Karpas-422 (cell line): ENCODE data around the gene TRAPPC2L. TPM values are rescaled to one million over a fixed set of nuclear protein-coding genes. Genes with fewer than 3 reads are reported as not detected.

Experiments
- DNase-seq: peaks from one replicate; pipeline ENCODE4 v3.0.0-alpha.2; 2015
- H2AFZ ChIP-seq: fragments of 200-600 bp; sonication (generic); 2 replicates; pipeline ENCODE4 v1.6.1; 2014; ENCODE audit warnings: antibody characterized with exemption, low read length, mixed read lengths
- H3K27ac ChIP-seq: fragments of 200-600 bp; sonication (generic); 2 replicates; pipeline ENCODE4 v1.5.1; 2014; ENCODE audit warnings: mild to moderate bottlenecking, low read length, moderate library complexity
- H3K27me3 ChIP-seq: fragments of 200-600 bp; sonication (generic); 2 replicates; pipeline ENCODE4 v1.6.1; 2014; ENCODE audit warnings: low read length, mixed read lengths
- H3K36me3 ChIP-seq: fragments of 200-600 bp; sonication (generic); 2 replicates; pipeline ENCODE4 v1.6.1; 2014; ENCODE audit warnings: low read length, mixed read lengths; ENCODE audit not compliant: insufficient read depth
- H3K4me1 ChIP-seq: fragments of 200-600 bp; sonication (generic); 2 replicates; pipeline ENCODE4 v1.6.1; 2014; ENCODE audit warnings: mild to moderate bottlenecking, low read length, mixed read lengths
- H3K4me2 ChIP-seq: fragments of 200-600 bp; sonication (generic); 2 replicates; pipeline ENCODE4 v1.6.1; 2014; ENCODE audit warnings: low read length, low read depth, mild to moderate bottlenecking; ENCODE audit not compliant: poor library complexity, severe bottlenecking
- H3K4me3 ChIP-seq: fragments of 200-600 bp; sonication (generic); 2 replicates; pipeline ENCODE4 v1.5.1; 2014; ENCODE audit warnings: mild to moderate bottlenecking, antibody characterized with exemption, low read length, mixed read lengths
- H3K79me2 ChIP-seq: fragments of 200-600 bp; sonication (generic); 2 replicates; pipeline ENCODE4 v1.6.1; 2014; ENCODE audit warnings: mild to moderate bottlenecking, low read length, mixed read lengths
- H3K9ac ChIP-seq: fragments of 200-600 bp; sonication (generic); 2 replicates; pipeline ENCODE4 v1.6.0; 2014; ENCODE audit warnings: low read length
- H3K9me2 ChIP-seq: fragments of 200-600 bp; sonication (generic), shearing (Covaris generic); replicated peaks from 2 replicates; pipeline ENCODE4 v1.6.0; 2014; ENCODE audit warnings: mild to moderate bottlenecking, low read length, moderate library complexity; ENCODE audit not compliant: insufficient read depth
- H3K9me3 ChIP-seq: fragments of 300-700, 200-600 bp; sonication (generic); 2 replicates; pipeline ENCODE4 v1.6.1; 2014; ENCODE audit warnings: low read length, mixed read lengths
- H4K20me1 ChIP-seq: fragments of 200-600 bp; sonication (generic); 2 replicates; pipeline ENCODE4 v1.6.1; 2014; ENCODE audit warnings: mild to moderate bottlenecking, antibody characterized with exemption, low read length, low read depth; ENCODE audit not compliant: insufficient read depth
- total RNA-seq: library from RNA; depleted of rRNA; stranded (reverse); fragments of >200 nt; shearing (Covaris generic); gene quantifications from 2 replicates; pipeline ENCODE4 v1.2.3, GENCODE V29; 2014; ENCODE audit warnings: low replicate concordance

The TRAPPC2L gene
- total RNA-seq, 1 experiment from 2014 or later, result 84.6 TPM

DNA sequence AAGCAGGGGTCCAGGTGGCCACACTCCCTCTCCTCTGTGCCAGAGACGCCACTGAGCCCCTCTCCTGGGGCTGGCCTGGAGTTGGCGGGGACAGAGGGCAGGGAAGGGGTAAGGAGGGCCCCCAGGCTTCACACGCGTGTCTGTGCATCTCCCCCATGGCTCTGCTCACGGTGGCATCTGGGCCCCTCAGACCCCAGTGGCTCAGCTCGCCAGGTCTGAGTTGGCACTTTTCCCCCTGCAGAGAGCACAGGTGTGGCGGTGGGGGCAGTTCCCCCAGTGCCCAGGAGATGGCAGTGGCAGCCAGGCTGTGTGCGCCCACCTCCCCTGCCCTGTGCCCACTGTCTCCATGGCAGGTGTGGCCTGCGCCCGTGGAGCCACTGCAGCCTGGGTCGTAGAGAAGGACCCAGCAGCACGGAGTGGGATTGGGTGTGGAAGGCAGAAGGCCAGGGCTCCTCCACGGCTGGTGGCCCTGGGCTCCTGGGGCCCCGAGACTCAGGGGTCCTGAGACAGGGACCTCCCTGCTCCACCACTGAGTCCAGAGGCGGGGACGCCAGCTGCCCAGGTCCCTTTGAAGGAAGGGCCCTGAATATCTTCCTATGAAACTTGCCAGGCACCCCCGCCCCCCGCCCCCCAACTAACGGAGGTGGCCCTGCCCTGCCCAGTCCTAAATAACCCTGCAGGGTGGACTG is 40.9 kb upstream of the TRAPPC2L start:
- peaks cover 3% of the 10 kb centered on the region for H3K9me3 ChIP-seq
- no peak overlapping the region for H2AFZ ChIP-seq
- no peak overlapping the region for H3K4me3 ChIP-seq

GRCh38 chr16:88816736-88817535 is 40.0 kb upstream of the TRAPPC2L start:
- Histone ChIP-seq H3K27ac (no peak overlapping the region), H3K79me2 (no peaks in the 10 kb centered on the region), H3K9ac (no peak overlapping the region), H3K4me2 (no peak overlapping the region), H3K4me3 (no peak overlapping the region), H3K9me2 (no peaks in the 10 kb centered on the region), H3K4me1 (peaks cover 2% of the 10 kb centered on the region), H2AFZ (no peak overlapping the region), H4K20me1 (0 out of 2 replicates have a peak, but pooled peaks cover 11% of the 10 kb centered on the region), H3K36me3 (no peaks in the 10 kb centered on the region), H3K27me3 (no peaks in the 10 kb centered on the region), H3K9me3 (peaks cover 3% of the 10 kb centered on the region)
- DNase-seq, result no peak

More for the DNA sequence above, 40.9 kb upstream of the TRAPPC2L start:
- Histone ChIP-seq H4K20me1 (0 out of 2 replicates have a peak, but pooled peaks cover 11% of the 10 kb centered on the region), H3K36me3 (no peaks in the 10 kb centered on the region), H3K9me2 (no peaks in the 10 kb centered on the region), H3K79me2 (peaks cover under 1% of the 10 kb centered on the region; the same call in 1 of the 2 replicates), H3K27me3 (no peaks in the 10 kb centered on the region), H3K4me2 (no peak overlapping the region), H3K27ac (no peak overlapping the region), H3K9ac (no peak overlapping the region), H3K4me1 (peaks cover 6% of the 10 kb centered on the region)
- DNase-seq, result peak; percentile 88

DNA sequence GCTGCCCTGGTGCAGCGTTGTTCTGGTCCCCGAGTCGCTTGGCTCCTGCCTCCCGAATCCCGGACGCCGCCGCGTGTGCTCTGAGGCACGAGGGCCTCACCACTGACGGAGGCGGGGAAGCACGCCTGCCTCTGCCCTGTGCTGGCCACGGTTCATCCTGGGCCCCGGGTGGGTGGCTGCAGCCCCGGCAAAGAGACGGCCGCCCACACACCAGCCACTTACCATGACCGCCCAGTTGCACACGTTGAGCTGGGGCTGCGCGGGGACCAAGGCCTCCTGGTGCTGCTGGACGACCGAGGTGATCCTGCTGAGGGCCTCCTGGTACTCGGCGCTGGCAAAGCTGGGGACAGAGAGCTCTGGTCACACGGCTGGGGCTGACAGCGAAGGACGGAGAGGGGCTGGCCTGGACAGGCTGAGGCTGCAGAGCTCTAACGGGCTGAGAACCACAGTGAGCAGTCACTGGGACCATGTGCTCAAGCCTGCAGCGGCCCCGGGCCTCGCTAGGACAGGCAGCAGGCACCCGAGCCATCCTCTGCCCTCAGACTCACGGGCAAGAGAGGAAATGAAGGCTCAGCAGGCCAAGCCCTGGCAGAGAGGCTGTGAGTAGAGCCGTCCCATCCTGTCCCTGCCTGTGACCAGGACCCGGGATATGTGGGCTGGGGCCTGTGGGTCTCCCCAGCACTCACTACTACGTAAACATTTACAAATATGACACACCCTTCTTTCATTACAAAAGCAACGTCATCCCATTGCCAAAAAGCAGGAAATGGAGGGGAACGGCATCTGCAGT is 38.9 kb upstream of the TRAPPC2L start:
- Histone ChIP-seq H3K4me2 (no peak overlapping the region), H3K27ac (no peak overlapping the region), H3K9me3 (no peaks in the 10 kb centered on the region), H3K79me2 (no peaks in the 10 kb centered on the region), H3K4me1 (no peaks in the 10 kb centered on the region), H3K27me3 (no peaks in the 10 kb centered on the region), H3K36me3 (no peaks in the 10 kb centered on the region), H3K9me2 (no peaks in the 10 kb centered on the region), H3K4me3 (no peak overlapping the region), H3K9ac (no peak overlapping the region), H2AFZ (no peak overlapping the region), H4K20me1 (0 out of 2 replicates have a peak, but pooled peaks cover 6% of the 10 kb centered on the region)
- DNase-seq, result no peak

DNA sequence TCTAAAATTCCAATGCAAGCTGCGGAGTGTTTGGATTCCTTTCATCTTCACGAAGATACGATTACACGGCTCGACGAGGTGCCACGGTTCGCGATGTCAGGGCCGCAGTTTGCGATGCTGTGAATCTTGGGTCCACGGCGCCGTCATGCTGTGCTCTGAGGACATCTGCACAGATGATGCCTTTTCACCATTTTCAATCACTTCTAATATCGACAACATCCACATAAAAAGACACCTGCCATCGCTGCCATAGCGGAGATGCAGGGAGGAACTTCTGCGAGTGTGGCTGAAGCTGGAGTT is 38.4 kb upstream of the TRAPPC2L start:
- DNase-seq, result no peak
- Histone ChIP-seq H3K27ac (no peak overlapping the region), H3K4me3 (no peak overlapping the region), H3K4me2 (no peak overlapping the region), H3K9me2 (no peaks in the 10 kb centered on the region), H3K9ac (no peak overlapping the region), H4K20me1 (0 out of 2 replicates have a peak, but pooled peaks cover 6% of the 10 kb centered on the region), H3K9me3 (no peaks in the 10 kb centered on the region), H3K36me3 (no peaks in the 10 kb centered on the region), H2AFZ (no peak overlapping the region), H3K4me1 (no peaks in the 10 kb centered on the region), H3K27me3 (no peaks in the 10 kb centered on the region), H3K79me2 (no peaks in the 10 kb centered on the region)

- Histone ChIP-seq H3K27ac (no peak overlapping the region), H3K36me3 (no peaks in the 10 kb centered on the region), H3K79me2 (no peaks in the 10 kb centered on the region), H3K4me2 (no peak overlapping the region), H4K20me1 (no peaks in the 10 kb centered on the region), H3K4me1 (no peaks in the 10 kb centered on the region), H3K9ac (no peak overlapping the region), H3K9me2 (no peaks in the 10 kb centered on the region), H3K27me3 (no peaks in the 10 kb centered on the region), H3K9me3 (no peaks in the 10 kb centered on the region), H2AFZ (no peak overlapping the region), H3K4me3 (no peak overlapping the region)
- no peak for DNase-seq
Measured at GRCh38 chr16:88819126-88819525, 37.8 kb upstream of the TRAPPC2L start.

DNA sequence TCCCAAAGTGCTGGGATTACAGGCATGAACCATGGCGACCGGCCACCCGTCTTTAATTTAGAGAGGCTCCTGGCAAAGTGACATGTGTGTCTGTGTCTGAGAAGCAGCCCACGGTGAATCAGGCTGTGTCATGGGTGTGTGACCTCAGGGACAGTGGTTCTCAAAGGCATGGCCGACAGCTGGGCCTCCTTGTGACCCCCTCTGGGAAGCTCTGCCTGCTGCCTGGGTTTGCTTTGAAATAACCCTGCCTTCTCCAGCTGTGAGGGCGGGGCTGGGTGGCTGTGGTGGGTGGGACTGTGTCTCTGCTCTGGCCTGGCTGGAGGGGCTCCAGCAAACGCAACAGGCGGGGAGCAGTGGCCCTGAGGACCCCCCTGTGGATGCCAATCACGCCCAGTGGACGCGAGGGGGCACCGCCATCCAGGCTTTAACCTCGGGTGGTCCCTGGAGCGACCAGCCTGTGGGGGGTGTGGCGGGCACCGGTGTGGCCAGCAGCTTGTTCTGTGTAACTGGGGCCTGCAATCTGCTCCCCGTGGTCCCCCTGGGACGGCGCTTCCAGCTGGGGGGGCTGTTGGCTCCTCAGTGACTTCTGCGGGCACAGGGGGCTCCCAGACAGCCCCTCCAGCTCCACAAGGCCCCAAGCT is 36.4 kb upstream of the TRAPPC2L start:
- DNase-seq, result no peak
- H3K79me2 ChIP-seq, result no peaks in the 10 kb centered on the region
- no peak overlapping the region for H2AFZ ChIP-seq
- no peaks in the 10 kb centered on the region for H3K36me3 ChIP-seq
- no peaks in the 10 kb centered on the region for H3K9me2 ChIP-seq
- H3K9me3 ChIP-seq, result no peaks in the 10 kb centered on the region
- no peak overlapping the region for H3K9ac ChIP-seq
- H3K27me3 ChIP-seq, result no peaks in the 10 kb centered on the region
- H3K4me3 ChIP-seq, result no peak overlapping the region
- no peak overlapping the region for H3K27ac ChIP-seq
- H4K20me1 ChIP-seq, result no peaks in the 10 kb centered on the region
- no peaks in the 10 kb centered on the region for H3K4me1 ChIP-seq
- no peak overlapping the region for H3K4me2 ChIP-seq

- no peaks in the 10 kb centered on the region for H4K20me1 ChIP-seq
- no peak overlapping the region for H3K4me2 ChIP-seq
- no peak overlapping the region for H3K27ac ChIP-seq
- no peaks in the 10 kb centered on the region for H3K9me3 ChIP-seq
- no peak overlapping the region for H2AFZ ChIP-seq
- H3K4me1 ChIP-seq, result no peaks in the 10 kb centered on the region
- DNase-seq, result peak; percentile 69
- H3K9ac ChIP-seq, result no peak overlapping the region
- H3K4me3 ChIP-seq, result no peak overlapping the region
- no peaks in the 10 kb centered on the region for H3K79me2 ChIP-seq
- H3K27me3 ChIP-seq, result no peaks in the 10 kb centered on the region
- H3K36me3 ChIP-seq, result no peaks in the 10 kb centered on the region
- no peaks in the 10 kb centered on the region for H3K9me2 ChIP-seq
Measured at GRCh38 chr16:88821168-88821850, 35.6 kb upstream of the TRAPPC2L start.
